SK-N-SH treated with all-trans-retinoic acid at 6 μM for 48 hours (cell line): ENCODE measurements around the gene MYH9.

ENCODE experiments used
- ARNTL ChIP-seq: fragments of 450-650 bp; formaldehyde crosslinking; IDR thresholded peaks from 2 replicates; pipeline ENCODE4 v1.5.0; 2020; ENCODE audit warnings: low read depth, mild to moderate bottlenecking, moderate library complexity, borderline replicate concordance
- CSDC2 ChIP-seq: fragments of 250-450 bp; sonication (Bioruptor Pico); IDR thresholded peaks from 2 replicates; pipeline ENCODE4 v1.5.0; 2020; ENCODE audit warnings: mild to moderate bottlenecking, moderate library complexity
- ISL1 ChIP-seq: fragments of 250-450 bp; sonication (Bioruptor Pico); IDR thresholded peaks from 2 replicates; pipeline ENCODE4 v2.1.2; 2022; ENCODE audit warnings: mild to moderate bottlenecking, moderate library complexity
- RARB ChIP-seq: fragments of 250-450 bp; sonication (Bioruptor Pico); IDR thresholded peaks from 2 replicates; pipeline ENCODE4 v1.8.0; 2021; ENCODE audit warnings: mild to moderate bottlenecking, moderate library complexity
- TOX ChIP-seq: fragments of 250-450 bp; sonication (Bioruptor Pico); IDR thresholded peaks from 2 replicates; pipeline ENCODE4 v1.8.0; 2021; ENCODE audit warnings: mild to moderate bottlenecking, moderate library complexity, borderline replicate concordance
- ZFP3 ChIP-seq: fragments of 250-450 bp; sonication (Bioruptor Pico); IDR thresholded peaks from 2 replicates; pipeline ENCODE4 v1.5.0; 2020; ENCODE audit warnings: mild to moderate bottlenecking, moderate library complexity
- ZFP30 ChIP-seq: fragments of 450-650 bp; formaldehyde crosslinking; IDR thresholded peaks from 2 replicates; pipeline ENCODE4 v1.5.0; 2022; ENCODE audit warnings: mild to moderate bottlenecking, moderate library complexity
- TF ChIP-seq, protein P1 (sequence below): fragments of 250-450 bp; sonication (Bioruptor Pico); IDR thresholded peaks from 2 replicates; pipeline ENCODE4 v1.5.0; 2020; ENCODE audit warnings: mild to moderate bottlenecking, moderate library complexity

DNA sequence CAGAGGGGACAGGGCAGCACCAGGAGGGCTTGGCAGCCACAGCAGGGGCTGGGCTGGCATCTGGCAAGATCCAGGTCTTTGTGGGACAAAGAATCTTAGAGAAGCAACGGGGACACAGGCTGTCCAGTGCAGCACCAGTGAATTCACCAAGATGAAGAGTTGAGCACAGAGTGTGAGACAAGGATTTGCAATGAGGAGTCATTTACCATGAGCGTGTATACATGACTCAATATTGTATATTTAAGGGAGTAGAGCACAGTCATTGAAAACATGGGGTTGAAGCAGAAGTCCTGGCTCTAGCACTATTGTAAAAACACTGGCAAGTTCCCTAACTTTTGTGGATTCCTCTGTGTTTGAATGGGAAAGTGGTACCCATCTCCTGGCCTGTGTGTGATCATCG lies 131.3 kb downstream of the MYH9 start:
- TF ChIP-seq, protein P1, sequence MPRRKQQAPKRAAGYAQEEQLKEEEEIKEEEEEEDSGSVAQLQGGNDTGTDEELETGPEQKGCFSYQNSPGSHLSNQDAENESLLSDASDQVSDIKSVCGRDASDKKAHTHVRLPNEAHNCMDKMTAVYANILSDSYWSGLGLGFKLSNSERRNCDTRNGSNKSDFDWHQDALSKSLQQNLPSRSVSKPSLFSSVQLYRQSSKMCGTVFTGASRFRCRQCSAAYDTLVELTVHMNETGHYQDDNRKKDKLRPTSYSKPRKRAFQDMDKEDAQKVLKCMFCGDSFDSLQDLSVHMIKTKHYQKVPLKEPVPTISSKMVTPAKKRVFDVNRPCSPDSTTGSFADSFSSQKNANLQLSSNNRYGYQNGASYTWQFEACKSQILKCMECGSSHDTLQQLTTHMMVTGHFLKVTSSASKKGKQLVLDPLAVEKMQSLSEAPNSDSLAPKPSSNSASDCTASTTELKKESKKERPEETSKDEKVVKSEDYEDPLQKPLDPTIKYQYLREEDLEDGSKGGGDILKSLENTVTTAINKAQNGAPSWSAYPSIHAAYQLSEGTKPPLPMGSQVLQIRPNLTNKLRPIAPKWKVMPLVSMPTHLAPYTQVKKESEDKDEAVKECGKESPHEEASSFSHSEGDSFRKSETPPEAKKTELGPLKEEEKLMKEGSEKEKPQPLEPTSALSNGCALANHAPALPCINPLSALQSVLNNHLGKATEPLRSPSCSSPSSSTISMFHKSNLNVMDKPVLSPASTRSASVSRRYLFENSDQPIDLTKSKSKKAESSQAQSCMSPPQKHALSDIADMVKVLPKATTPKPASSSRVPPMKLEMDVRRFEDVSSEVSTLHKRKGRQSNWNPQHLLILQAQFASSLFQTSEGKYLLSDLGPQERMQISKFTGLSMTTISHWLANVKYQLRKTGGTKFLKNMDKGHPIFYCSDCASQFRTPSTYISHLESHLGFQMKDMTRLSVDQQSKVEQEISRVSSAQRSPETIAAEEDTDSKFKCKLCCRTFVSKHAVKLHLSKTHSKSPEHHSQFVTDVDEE (CRISPR knock-in tag): no peak
- TF ChIP-seq ZFP3 (CRISPR knock-in tag): no peak
- no peak for TF ChIP-seq ISL1
- TF ChIP-seq TOX (CRISPR knock-in tag): no peak
- no peak for TF ChIP-seq CSDC2 (CRISPR knock-in tag)
- no peak for TF ChIP-seq ARNTL (CRISPR knock-in tag)
- no peak for TF ChIP-seq RARB (CRISPR knock-in tag)
- TF ChIP-seq ZFP30: no peak
